RWPE2 (cell line): Measurements from ENCODE around the gene KCTD10.

ENCODE experiments used
- ATAC-seq: fragments of 200-7000 bp; cut with Tn5 transposase; 3 replicates; pipeline ENCODE4 v1.9.1; 2021; ENCODE audit warnings: low read depth
- DNase-seq: peaks from one replicate; pipeline ENCODE4 v3.0.0-alpha.2; 2020; ENCODE audit warnings: low spot score
- H3K27ac ChIP-seq: fragments of 450-650 bp; 2 replicates; pipeline ENCODE4 v1.5.1; 2017; ENCODE audit warnings: mild to moderate bottlenecking; ENCODE audit not compliant: poor library complexity, severe bottlenecking
- H3K27me3 ChIP-seq: fragments of 250-450 bp; sonication (Bioruptor Pico); 2 replicates; pipeline ENCODE4 v1.5.1; 2021; ENCODE audit warnings: mild to moderate bottlenecking, moderate library complexity; ENCODE audit not compliant: insufficient read depth, poor library complexity, severe bottlenecking
- H3K36me3 ChIP-seq: fragments of 250-450 bp; sonication (Bioruptor Pico); 2 replicates; pipeline ENCODE4 v1.5.1; 2020; ENCODE audit warnings: low read depth, mild to moderate bottlenecking, moderate library complexity
- H3K4me1 ChIP-seq: fragments of 250-450 bp; sonication (Bioruptor Pico); 2 replicates; pipeline ENCODE4 v1.5.1; 2021; ENCODE audit warnings: mild to moderate bottlenecking, moderate library complexity; ENCODE audit not compliant: insufficient read depth, poor library complexity, severe bottlenecking
- H3K4me3 ChIP-seq: fragments of 250-450 bp; sonication (Bioruptor Pico); 2 replicates; pipeline ENCODE4 v1.5.1; 2021; ENCODE audit warnings: mild to moderate bottlenecking, moderate library complexity; ENCODE audit not compliant: severe bottlenecking
- H3K9me3 ChIP-seq: fragments of 250-450 bp; sonication (Bioruptor Pico); 2 replicates; pipeline ENCODE4 v1.5.1; 2021; ENCODE audit warnings: mild to moderate bottlenecking, moderate library complexity; ENCODE audit not compliant: severe bottlenecking
- TF ChIP-seq, protein P1 (sequence below): fragments of 450-650 bp; IDR thresholded peaks from one replicate; pipeline ENCODE4 v1.5.1; 2017; ENCODE audit warnings: mild to moderate bottlenecking, moderate library complexity; ENCODE audit not compliant: poor library complexity, severe bottlenecking

The KCTD10 gene

DNA sequence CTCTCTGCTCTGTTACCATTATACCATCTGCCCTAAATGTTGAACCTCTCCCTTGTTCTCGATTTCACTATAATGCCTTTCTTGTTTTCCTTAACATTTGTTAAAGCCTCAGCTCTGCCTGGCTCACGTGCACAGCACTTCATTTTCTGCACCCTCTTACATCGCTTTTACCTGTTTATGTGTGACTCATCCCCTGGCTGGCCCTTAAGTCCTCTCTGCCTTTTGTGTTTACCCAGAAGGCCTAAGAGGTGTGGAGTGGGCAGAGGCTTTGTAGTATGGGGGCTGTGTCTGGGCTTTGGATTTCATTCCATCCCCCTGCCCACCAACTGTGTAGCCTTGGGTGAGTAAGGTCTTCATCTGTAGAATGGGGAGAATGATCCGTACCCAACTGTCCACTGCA, 36.9 kb upstream of the KCTD10 start:
- no peak overlapping the region for H3K27ac ChIP-seq
- H3K4me1 ChIP-seq: no peaks in the 10 kb centered on the region
- H3K36me3 ChIP-seq: peaks cover 35% of the 10 kb centered on the region
- no peaks in the 10 kb centered on the region for H3K9me3 ChIP-seq
- TF ChIP-seq, protein P1, sequence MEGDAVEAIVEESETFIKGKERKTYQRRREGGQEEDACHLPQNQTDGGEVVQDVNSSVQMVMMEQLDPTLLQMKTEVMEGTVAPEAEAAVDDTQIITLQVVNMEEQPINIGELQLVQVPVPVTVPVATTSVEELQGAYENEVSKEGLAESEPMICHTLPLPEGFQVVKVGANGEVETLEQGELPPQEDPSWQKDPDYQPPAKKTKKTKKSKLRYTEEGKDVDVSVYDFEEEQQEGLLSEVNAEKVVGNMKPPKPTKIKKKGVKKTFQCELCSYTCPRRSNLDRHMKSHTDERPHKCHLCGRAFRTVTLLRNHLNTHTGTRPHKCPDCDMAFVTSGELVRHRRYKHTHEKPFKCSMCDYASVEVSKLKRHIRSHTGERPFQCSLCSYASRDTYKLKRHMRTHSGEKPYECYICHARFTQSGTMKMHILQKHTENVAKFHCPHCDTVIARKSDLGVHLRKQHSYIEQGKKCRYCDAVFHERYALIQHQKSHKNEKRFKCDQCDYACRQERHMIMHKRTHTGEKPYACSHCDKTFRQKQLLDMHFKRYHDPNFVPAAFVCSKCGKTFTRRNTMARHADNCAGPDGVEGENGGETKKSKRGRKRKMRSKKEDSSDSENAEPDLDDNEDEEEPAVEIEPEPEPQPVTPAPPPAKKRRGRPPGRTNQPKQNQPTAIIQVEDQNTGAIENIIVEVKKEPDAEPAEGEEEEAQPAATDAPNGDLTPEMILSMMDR: no peak
- DNase-seq: no peak
- ATAC-seq: no peak
- H3K4me3 ChIP-seq: no peak overlapping the region
- no peaks in the 10 kb centered on the region for H3K27me3 ChIP-seq

DNA sequence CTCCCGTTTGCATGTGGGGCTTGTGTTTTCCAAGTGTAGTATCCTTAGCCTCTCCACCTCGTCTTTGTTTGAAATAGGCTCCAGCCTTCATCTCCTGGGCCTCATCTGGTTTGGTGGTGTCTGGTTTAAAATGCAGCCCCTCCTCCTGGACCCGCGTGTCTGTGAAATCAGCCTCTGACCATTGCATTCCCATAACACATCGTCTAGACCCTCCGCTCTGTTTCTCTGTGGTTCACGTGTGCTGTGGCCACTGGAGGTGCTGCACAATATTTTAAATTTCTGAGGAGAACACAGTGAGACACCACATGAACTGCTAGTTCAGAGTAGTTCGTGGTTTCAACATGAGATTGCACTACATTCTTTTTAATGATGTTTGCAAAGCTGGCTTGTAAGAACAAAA, 36.0 kb upstream of the KCTD10 start:
- H3K27ac ChIP-seq: no peak overlapping the region
- no peaks in the 10 kb centered on the region for H3K4me1 ChIP-seq
- no peaks in the 10 kb centered on the region for H3K9me3 ChIP-seq
- H3K36me3 ChIP-seq: peaks cover 35% of the 10 kb centered on the region
- no peak overlapping the region for H3K4me3 ChIP-seq
- ATAC-seq (no peak), DNase-seq (no peak)
- TF ChIP-seq, protein P1: no peak
- H3K27me3 ChIP-seq: no peaks in the 10 kb centered on the region

DNA sequence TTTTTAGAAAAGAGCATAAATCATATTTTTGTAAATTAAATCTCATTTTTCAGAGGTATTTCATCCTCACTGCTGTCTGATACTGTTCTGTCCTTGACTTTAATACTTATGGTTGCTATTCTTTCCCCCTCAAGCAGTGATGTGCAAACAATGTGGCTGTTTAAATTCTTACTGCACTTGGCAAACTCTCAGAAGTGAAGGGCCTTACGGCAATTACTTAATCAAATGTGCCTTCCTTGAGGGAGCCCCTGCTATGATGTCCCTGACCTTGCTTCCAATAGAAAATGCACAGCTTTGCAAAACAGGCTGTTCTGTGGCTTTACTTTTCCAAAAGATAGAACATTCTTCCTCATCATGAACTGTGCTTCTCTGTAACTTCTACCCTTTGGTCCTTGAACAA, 35.5 kb upstream of the KCTD10 start:
- Histone ChIP-seq H3K27me3 (no peaks in the 10 kb centered on the region), H3K27ac (no peak overlapping the region), H3K4me1 (no peaks in the 10 kb centered on the region), H3K4me3 (no peak overlapping the region), H3K36me3 (peaks cover 30% of the 10 kb centered on the region), H3K9me3 (no peaks in the 10 kb centered on the region)
- TF ChIP-seq, protein P1: no peak
- DNase-seq (no peak), ATAC-seq (no peak)

DNA sequence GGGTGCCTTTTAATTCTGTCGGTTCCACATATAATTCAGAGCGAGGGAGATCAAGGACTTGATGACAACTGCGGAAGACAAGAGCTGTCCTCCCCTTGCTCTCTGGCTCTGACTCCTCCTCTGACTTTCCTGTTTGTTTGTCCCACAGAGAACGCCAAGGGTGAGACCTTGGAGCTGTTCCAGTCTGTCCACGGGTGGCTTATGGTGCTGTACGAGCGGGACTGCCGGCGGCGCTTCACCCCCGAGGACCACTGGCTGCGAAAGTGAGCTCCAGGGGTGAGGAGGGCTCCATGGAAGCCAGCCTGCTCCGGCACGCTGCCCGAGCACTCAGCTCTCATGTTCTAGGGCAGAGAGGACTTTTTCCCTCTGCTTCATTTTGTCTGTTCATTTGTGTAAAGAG, 33.1 kb upstream of the KCTD10 start:
- DNase-seq: no peak
- Histone ChIP-seq H3K27me3 (no peaks in the 10 kb centered on the region), H3K9me3 (no peaks in the 10 kb centered on the region), H3K27ac (no peak overlapping the region), H3K4me3 (no peak overlapping the region), H3K4me1 (no peaks in the 10 kb centered on the region), H3K36me3 (peaks cover 40% of the 10 kb centered on the region)
- ATAC-seq: no peak
- TF ChIP-seq, protein P1: no peak

DNA sequence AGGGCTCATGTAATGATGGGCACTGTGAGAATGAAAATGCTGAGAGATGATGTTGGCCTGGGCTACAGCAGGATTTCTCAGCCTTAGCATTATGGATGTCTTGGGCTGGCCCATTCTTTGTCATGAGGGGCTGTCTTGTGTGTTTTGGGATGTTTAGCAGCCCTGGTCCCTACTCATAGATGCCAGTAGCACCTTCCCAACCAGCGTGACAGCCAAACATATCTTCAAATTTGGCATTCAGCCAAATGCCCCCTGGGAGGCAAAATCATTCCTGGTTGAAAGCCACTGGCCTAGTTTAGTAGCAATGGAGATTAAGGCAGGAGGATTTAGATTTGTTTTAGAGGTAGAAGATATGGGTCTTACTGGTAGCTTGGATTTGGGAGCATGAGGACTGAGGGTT, 27.0 kb upstream of the KCTD10 start:
- Histone ChIP-seq H3K4me3 (no peak overlapping the region), H3K9me3 (no peaks in the 10 kb centered on the region), H3K36me3 (peaks cover 81% of the 10 kb centered on the region), H3K27ac (no peak overlapping the region), H3K4me1 (no peaks in the 10 kb centered on the region), H3K27me3 (no peaks in the 10 kb centered on the region)
- ATAC-seq (no peak), DNase-seq (no peak)
- TF ChIP-seq, protein P1: no peak
